HCT116 (cell line): ENCODE measurements around the gene FBLN7. TPM values are rescaled to one million over a fixed set of nuclear protein-coding genes. Genes with fewer than 3 reads are reported as not detected.

Experiments
- ATAC-seq: fragments of 200-7000 bp; cut with Tn5 transposase; 2 replicates; pipeline ENCODE4 v1.9.1; 2020; ENCODE audit warnings: mild to moderate bottlenecking, moderate library complexity
- BruUV-seq: library from RNA; stranded (reverse); fragments of 400-500 nt; replicated peaks from 2 replicates; lab custom pipeline; 2021; lab: Mats Ljungman, UMichigan
- CTCF ChIA-PET: fragments of 300-600 bp; sonication (Branson Sonifier 250); formaldehyde crosslinking; loops from one replicate; lab custom pipeline; 2021; ENCODE audit warnings: antibody characterized with exemption; lab: Charles Lee
- POLR2A ChIA-PET: fragments of 300-600, 350-600 bp; sonication (Branson Sonifier 250); formaldehyde crosslinking; loops from one replicate; lab custom pipeline; 2021; ENCODE audit warnings: antibody characterized with exemption; lab: Charles Lee
- RAD21 ChIA-PET, 2 experiments: fragments of 300-600 bp; sonication (Branson Sonifier 250); formaldehyde crosslinking; loops; one replicate each; lab custom pipeline; 2023; ENCODE audit warnings: low total read pairs in 2 of 2; ENCODE audit not compliant: uncharacterized antibody in 2 of 2, unreplicated experiment in 2 of 2, low non-redundant PET in 1 of 2; lab: Charles Lee
- DNase-seq: peaks from one replicate; pipeline ENCODE4 v3.0.0-alpha.2; 2010; ENCODE audit warnings: low read depth, low spot score
- H2AFZ ChIP-seq: fragments of 200-600 bp; shearing (Covaris generic), sonication (generic); 2 replicates; pipeline ENCODE4 v1.6.1; 2017; ENCODE audit warnings: low read depth, mixed run types, mixed read lengths, antibody characterized with exemption, low read length; ENCODE audit not compliant: poor library complexity, severe bottlenecking
- H3K27ac ChIP-seq: 2 replicates; pipeline ENCODE4 v1.5.1; 2012; ENCODE audit warnings: low read depth, low read length
- H3K27me3 ChIP-seq: fragments of 200-600 bp; sonication (generic); 2 replicates; pipeline ENCODE4 v1.6.1; 2016; ENCODE audit warnings: mixed run types, low read length, mixed read lengths; ENCODE audit not compliant: insufficient read depth
- H3K36me3 ChIP-seq, 2 experiments: fragments of 200-500 bp in 1 of 2; fragments of 200-600 bp in 1 of 2; sonication (Bioruptor generic) in 1 of 2; sonication (generic) in 1 of 2; 2 replicates each; pipeline versions ENCODE4 v1.5.1 to v1.6.1; 2014 to 2016; ENCODE audit warnings: low read length in 2 of 2, inconsistent platforms in 1 of 2, mixed read lengths in 1 of 2, mixed run types in 1 of 2; ENCODE audit not compliant: insufficient read depth in 2 of 2, control insufficient read depth in 1 of 2
- H3K4me1 ChIP-seq, 2 experiments: fragments of 200-600 bp in 1 of 2; sonication (generic) in 1 of 2; 2 replicates each; pipeline versions ENCODE4 v1.5.1 to v1.6.1; 2012 to 2017; ENCODE audit warnings: low read length in 2 of 2, inconsistent platforms in 1 of 2, mild to moderate bottlenecking in 1 of 2, mixed read lengths in 1 of 2, mixed run types in 1 of 2, moderate library complexity in 1 of 2; ENCODE audit not compliant: insufficient read depth in 2 of 2, control insufficient read depth in 1 of 2
- H3K4me2 ChIP-seq: fragments of 200-600 bp; sonication (generic); 2 replicates; pipeline ENCODE4 v1.6.1; 2017; ENCODE audit warnings: mixed run types, low read length, mixed read lengths
- H3K4me3 ChIP-seq, 2 experiments: fragments of 200-600 bp in 1 of 2; sonication (generic) in 1 of 2; replicated peaks in 1 of 2; 2 replicates each; pipeline ENCODE4 v1.5.1; 2011 to 2016; ENCODE audit warnings: low read length in 2 of 2, control low read depth in 1 of 2, low read depth in 1 of 2, mild to moderate bottlenecking in 1 of 2, mixed read lengths in 1 of 2, mixed run types in 1 of 2
- H3K79me2 ChIP-seq: fragments of 200-600 bp; sonication (generic); 2 replicates; pipeline ENCODE4 v1.6.1; 2017; ENCODE audit warnings: mild to moderate bottlenecking, mixed run types, low read length, moderate library complexity, mixed read lengths; ENCODE audit not compliant: insufficient read depth
- H3K9ac ChIP-seq: fragments of 200-600 bp; sonication (generic); 2 replicates; pipeline ENCODE4 v1.6.1; 2016; ENCODE audit warnings: low read length, mixed read lengths
- H3K9me2 ChIP-seq: fragments of 200-600 bp; sonication (generic), shearing (Covaris generic); 2 replicates; pipeline ENCODE4 v1.6.1; 2017; ENCODE audit warnings: mixed run types, mild to moderate bottlenecking, moderate library complexity; ENCODE audit not compliant: insufficient read depth
- H3K9me3 ChIP-seq, 2 experiments: fragments of 200-500 bp in 1 of 2; fragments of 200-600 bp in 1 of 2; sonication (Bioruptor generic) in 1 of 2; sonication (generic) in 1 of 2; 2 replicates each; pipeline ENCODE4 v1.6.1; 2014 to 2017; ENCODE audit warnings: low read length in 2 of 2, mixed read lengths in 2 of 2, inconsistent platforms in 1 of 2, low read depth in 1 of 2, mild to moderate bottlenecking in 1 of 2, mixed run types in 1 of 2, moderate library complexity in 1 of 2; ENCODE audit not compliant: control insufficient read depth in 1 of 2, insufficient read depth in 1 of 2
- H4K20me1 ChIP-seq: fragments of 200-600 bp; sonication (generic), shearing (Covaris generic); 2 replicates; pipeline ENCODE4 v1.6.1; 2017; ENCODE audit warnings: mixed run types, mild to moderate bottlenecking, moderate library complexity; ENCODE audit not compliant: insufficient read depth
- CBX3 ChIP-seq: IDR thresholded peaks from 2 replicates; pipeline ENCODE4 v1.6.1; 2012; ENCODE audit warnings: low read depth
- CEBPB ChIP-seq: IDR thresholded peaks from 2 replicates; pipeline ENCODE4 v1.6.1; 2012; ENCODE audit warnings: low read depth
- CTCF ChIP-seq, 3 experiments: fragments of 200-600 bp in 1 of 3; sonication (generic) in 1 of 3; IDR thresholded peaks in 2 of 3; conservative IDR thresholded peaks in 1 of 3; 2 replicates each; pipeline ENCODE4 v1.5.1; 2012 to 2017; ENCODE audit warnings: low read depth in 2 of 3, low read length in 2 of 3, antibody characterized with exemption in 1 of 3, borderline replicate concordance in 1 of 3, control low read depth in 1 of 3, mild to moderate bottlenecking in 1 of 3, mixed read lengths in 1 of 3, mixed run types in 1 of 3, moderate library complexity in 1 of 3; ENCODE audit not compliant: insufficient read depth in 1 of 3
- EGR1 ChIP-seq: IDR thresholded peaks from 2 replicates; pipeline ENCODE4 v1.6.1; 2012; ENCODE audit warnings: low read depth
- EZH2 ChIP-seq: fragments of 200-600 bp; sonication (generic); IDR thresholded peaks from 2 replicates; pipeline ENCODE4 v1.6.1; 2017; ENCODE audit warnings: antibody characterized with exemption, mixed run types
- FOSL1 ChIP-seq: IDR thresholded peaks from 2 replicates; pipeline ENCODE4 v1.6.1; 2012; ENCODE audit warnings: low read depth
- JUND ChIP-seq: IDR thresholded peaks from 2 replicates; pipeline ENCODE4 v1.6.1; 2012
- MAX ChIP-seq: IDR thresholded peaks from 2 replicates; pipeline ENCODE4 v1.6.1; 2012
- POLR2A ChIP-seq: IDR thresholded peaks from 2 replicates; pipeline ENCODE4 v1.7.0; 2011; ENCODE audit warnings: borderline replicate concordance; ENCODE audit not compliant: insufficient read depth, insufficient read length; ENCODE audit errors: extremely low read depth
- REST ChIP-seq: IDR thresholded peaks from 2 replicates; pipeline ENCODE4 v1.6.1; 2012; ENCODE audit warnings: low read depth
- SIN3A ChIP-seq: IDR thresholded peaks from 2 replicates; pipeline ENCODE4 v1.6.1; 2012; ENCODE audit warnings: low read depth
- SP1 ChIP-seq: IDR thresholded peaks from 2 replicates; pipeline ENCODE4 v1.6.1; 2012; ENCODE audit warnings: low read depth
- SRF ChIP-seq: IDR thresholded peaks from 2 replicates; pipeline ENCODE4 v1.6.1; 2012; ENCODE audit warnings: low read depth
- YY1 ChIP-seq: IDR thresholded peaks from 2 replicates; pipeline ENCODE4 v1.6.1; 2011; ENCODE audit warnings: low read length, low read depth, moderate library complexity, mild to moderate bottlenecking; ENCODE audit not compliant: insufficient replicate concordance; ENCODE audit errors: extremely low read depth
- ZBTB33 ChIP-seq: IDR thresholded peaks from 2 replicates; pipeline ENCODE4 v1.6.1; 2011; ENCODE audit warnings: mild to moderate bottlenecking, low read length, moderate library complexity; ENCODE audit not compliant: insufficient replicate concordance; ENCODE audit errors: extremely low read depth
- ZFX ChIP-seq: fragments of 450-650 bp; IDR thresholded peaks from 2 replicates; pipeline ENCODE4 v1.6.1; 2017
- intact Hi-C: fragments of 100-400 bp; cut with micrococcal nuclease; formaldehyde crosslinking; loops from 2 replicates; pipeline ENCODE4 v1.10.0; 2022
- total RNA-seq: library from RNA; stranded (reverse); gene quantifications from one replicate; pipeline ENCODE4 v1.2.1, GENCODE V29; 2021; ENCODE audit not compliant: unreplicated experiment

FBLN7 gene
- total RNA-seq, 1 experiment from 2014 or later = 0.34 TPM

GRCh38 chr2:112157472-112157871, 19.3 kb downstream of the FBLN7 start:
- CTCF ChIA-PET = no interaction called here

More at GRCh38 chr2:112157472-112157871, 19.3 kb downstream of the FBLN7 start:
- no peak overlapping the region for H3K4me3 ChIP-seq
- no peaks in the 10 kb centered on the region for H3K4me1 ChIP-seq
- H3K79me2 ChIP-seq = no peaks in the 10 kb centered on the region
- H3K9me3 ChIP-seq = no peaks in the 10 kb centered on the region
- no peak overlapping the region for H3K27ac ChIP-seq
- no peaks in the 10 kb centered on the region for H4K20me1 ChIP-seq
- H3K4me2 ChIP-seq = no peak overlapping the region
- TF ChIP-seq REST = no peak
- TF ChIP-seq CBX3 = no peak
- TF ChIP-seq MAX = no peak
- TF ChIP-seq SRF = no peak
- TF ChIP-seq EGR1 = no peak
- no peak for TF ChIP-seq YY1
- TF ChIP-seq ZBTB33 = no peak
- no peak for TF ChIP-seq CEBPB
- no peak for TF ChIP-seq JUND
- no peak for TF ChIP-seq CTCF (IDR thresholded peaks at IDR 0.05 in 2 of 3, conservative IDR thresholded peaks at IDR 0.05 in 1 of 3; ENCODE audit: borderline replicate concordance in 1 of 3, insufficient read depth in 1 of 3, low read depth in 2 of 3, low read length in 2 of 3)
- TF ChIP-seq SP1 = no peak
- TF ChIP-seq POLR2A = no peak
- no peak for TF ChIP-seq EZH2
- TF ChIP-seq ZFX = no peak
- TF ChIP-seq FOSL1 = no peak
- TF ChIP-seq SIN3A = no peak
- no peak overlapping the region for H3K9ac ChIP-seq
- ATAC-seq (no peak), DNase-seq (no peak)
- H3K36me3 ChIP-seq = no peaks in the 10 kb centered on the region
- intact Hi-C loops = no loop called here
- POLR2A ChIA-PET = no interaction called here
- no TSS peak for BruUV-seq
- RAD21 ChIA-PET = no interaction called here
- no peaks in the 10 kb centered on the region for H3K27me3 ChIP-seq
- no peaks in the 10 kb centered on the region for H3K9me2 ChIP-seq
- no peak overlapping the region for H2AFZ ChIP-seq
